22Rv1 (cell line): ENCODE results near the gene AGPAT4.

Experiments used
- H3K27ac ChIP-seq: fragments of 450-650 bp; 2 replicates; pipeline ENCODE4 v1.5.1; 2017
- CTCF ChIP-seq: fragments of 450-650 bp; IDR thresholded peaks from 2 replicates; pipeline ENCODE4 v1.5.1; 2017; ENCODE audit warnings: mild to moderate bottlenecking
- ZFX ChIP-seq: fragments of 450-650 bp; IDR thresholded peaks from 2 replicates; pipeline ENCODE4 v1.6.1; 2017; ENCODE audit warnings: antibody characterized with exemption, borderline replicate concordance

Gene AGPAT4

DNA sequence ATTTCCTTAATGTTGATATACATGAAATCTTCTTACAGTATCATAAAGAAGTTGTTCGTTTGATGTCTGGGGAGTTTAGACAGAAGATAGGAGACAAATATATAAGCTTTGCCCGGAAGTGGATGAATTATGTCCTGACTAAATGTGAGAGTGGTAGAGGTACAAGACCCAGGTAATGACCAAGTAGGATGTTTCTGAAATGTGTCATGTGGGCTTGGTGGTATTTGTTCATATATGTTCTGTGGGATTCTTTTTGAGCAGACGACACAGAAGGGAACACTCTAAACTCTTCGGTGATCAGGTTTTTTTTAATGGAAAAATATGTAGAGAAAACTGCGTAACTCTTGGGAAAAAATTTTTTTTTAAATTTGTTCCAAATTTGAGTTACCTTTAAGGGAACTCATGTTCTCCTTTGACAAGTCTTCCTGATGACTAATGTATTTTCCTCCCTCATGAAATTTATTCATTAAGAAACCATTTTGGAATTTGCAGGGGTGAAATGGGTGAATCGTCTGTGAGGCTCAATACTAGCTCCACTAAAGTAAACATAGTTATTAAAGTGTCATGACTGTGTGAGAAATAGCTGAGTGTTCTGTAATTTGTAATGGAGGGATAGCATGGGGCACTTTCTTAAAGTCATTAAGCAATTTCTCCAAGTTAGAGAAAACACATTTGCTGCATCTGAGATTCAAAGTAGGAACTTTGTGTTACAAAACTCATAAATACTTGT is 181.7 kb downstream of the AGPAT4 start:
- no peak overlapping the region for H3K27ac ChIP-seq
- TF ChIP-seq ZFX: no peak
- TF ChIP-seq CTCF: no peak

- no peak overlapping the region for H3K27ac ChIP-seq
- TF ChIP-seq ZFX (no peak), CTCF (no peak)
These were observed 182.7 kb downstream of the AGPAT4 start for GRCh38 chr6:161091151-161091550.

DNA sequence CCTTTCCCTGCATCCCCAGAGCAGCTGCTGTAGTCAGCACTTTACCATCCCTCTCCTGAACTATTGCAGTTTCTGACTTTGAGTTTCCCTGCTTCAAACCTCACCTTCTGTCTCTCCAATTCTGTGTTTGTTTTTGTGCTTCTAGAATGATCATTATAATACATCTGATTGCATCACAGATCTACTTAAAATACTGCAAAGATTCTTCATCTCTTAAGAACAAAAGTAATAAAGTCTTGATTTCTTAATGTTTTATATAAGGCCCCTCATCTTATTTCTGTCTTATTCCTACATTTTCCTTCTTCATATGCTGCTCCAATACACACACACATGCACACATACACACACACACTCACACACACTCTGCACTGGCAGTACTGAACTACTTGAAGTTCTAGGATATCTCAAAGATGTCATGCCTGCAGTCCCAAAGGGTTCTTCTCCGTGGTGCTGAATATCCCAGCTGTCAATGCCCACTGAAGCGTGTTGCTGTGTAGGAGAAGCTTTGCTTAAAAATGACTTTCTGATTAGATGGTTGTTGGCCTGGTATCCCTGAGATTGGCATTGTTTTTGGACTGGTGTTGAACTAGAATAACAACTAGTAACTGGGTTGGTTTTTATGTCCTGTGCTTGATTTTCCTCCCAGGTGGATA is 185.1 kb downstream of the AGPAT4 start:
- H3K27ac ChIP-seq: no peak overlapping the region
- TF ChIP-seq ZFX: no peak

DNA sequence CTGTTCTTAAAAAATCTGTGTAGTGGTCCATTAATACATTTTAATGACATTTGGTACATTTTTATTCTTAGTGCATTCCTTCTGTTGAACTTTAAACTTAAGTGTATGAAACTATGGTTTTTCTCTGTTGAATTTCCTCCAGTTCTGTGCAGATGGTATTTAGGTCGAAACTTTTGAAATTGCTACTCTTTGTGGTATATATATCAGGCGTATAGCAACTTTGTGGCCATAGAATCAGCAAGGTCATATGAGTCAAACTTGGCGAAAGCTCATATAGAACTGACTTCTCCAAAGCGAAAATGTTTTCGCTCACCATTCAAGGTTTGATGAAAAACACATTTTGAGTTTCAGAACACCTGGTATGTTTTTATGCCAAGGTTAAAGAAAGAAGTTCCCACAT is 188.6 kb downstream of the AGPAT4 start:
- H3K27ac ChIP-seq: no peak overlapping the region
- TF ChIP-seq CTCF (no peak), ZFX (no peak)

DNA sequence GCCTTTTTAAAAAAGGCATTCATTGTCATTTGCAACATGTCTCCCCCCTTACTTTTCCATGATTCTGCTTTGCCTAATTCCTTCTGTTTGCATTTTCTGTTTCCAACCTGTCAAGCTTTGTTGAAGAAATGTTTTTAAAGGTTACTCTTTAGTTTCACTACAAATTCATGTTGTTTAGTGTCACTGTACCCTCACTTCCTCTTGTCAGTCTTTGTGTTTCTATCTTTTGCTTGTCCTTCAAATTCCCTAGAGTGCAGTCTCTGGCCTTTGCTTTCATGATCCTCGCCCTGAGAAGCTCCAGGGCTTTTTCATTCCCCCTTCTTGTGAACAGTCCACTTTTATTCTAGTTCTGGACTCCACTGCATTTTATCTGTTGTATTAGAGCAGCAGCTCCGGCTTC is 191.6 kb downstream of the AGPAT4 start:
- H3K27ac ChIP-seq: no peak overlapping the region
- TF ChIP-seq ZFX (no peak), CTCF (no peak)

GRCh38 chr6:161080263-161080970 is 193.4 kb downstream of the AGPAT4 start:
- no peak for TF ChIP-seq CTCF
- TF ChIP-seq ZFX: no peak

More at GRCh38 chr6:161080263-161080970, 193.4 kb downstream of the AGPAT4 start:
- no peak overlapping the region for H3K27ac ChIP-seq
